ENCODE data around the gene MAPKAP1.

- TF ChIP-seq CTCF (conservative IDR thresholded peaks at IDR 0.05) (no peak), ZFX (IDR thresholded peaks at IDR 0.05) (no peak)
Measured at GRCh38 chr9:125434986-125435775, 271.8 kb downstream of the MAPKAP1 start.

Measured in C4-2B (cell line).